Measurements from ENCODE around the gene FAM3A. TPM values are rescaled to one million over a fixed set of nuclear protein-coding genes. Genes with fewer than 3 reads are reported as not detected.

Gene FAM3A
- total RNA-seq, 2 experiments from 2014 or later: 16.4 to 21.9 TPM

DNA sequence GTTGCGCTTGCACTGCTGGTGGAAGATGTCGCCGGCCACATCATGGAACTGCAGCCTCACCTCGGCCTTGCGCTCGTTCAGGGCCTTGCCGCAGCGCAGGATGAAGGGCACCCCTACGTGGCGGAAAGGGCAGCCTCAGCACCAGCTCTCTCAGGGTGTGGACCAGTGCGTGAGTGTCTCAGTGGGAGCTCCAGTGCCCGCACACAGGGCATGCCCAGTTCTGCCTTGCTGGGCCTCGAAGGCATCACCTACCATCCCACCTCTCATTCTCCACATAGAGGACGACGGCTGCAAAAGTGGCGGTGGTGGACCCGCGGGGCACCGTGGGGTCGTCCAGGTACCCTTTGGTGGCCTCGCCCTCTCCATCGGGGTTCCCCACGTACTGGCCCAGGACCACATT lies 16.7 kb upstream of the FAM3A start:
- Histone ChIP-seq H3K4me1 (ENCODE audit: insufficient read depth, low read length, poor library complexity, severe bottlenecking) (peaks cover 6% of the 10 kb centered on the region), H3K27ac (ENCODE audit: low read depth, low read length, poor library complexity, severe bottlenecking) (no peak overlapping the region), H3K4me2 (ENCODE audit: low read length) (no peak overlapping the region), H3K4me3 (ENCODE audit: low read depth, low read length, poor library complexity, severe bottlenecking) (no peak overlapping the region), H3K79me2 (ENCODE audit: insufficient read depth, low read depth, low read length) (no peaks in the 10 kb centered on the region), H2AFZ (ENCODE audit: low read length) (no peak overlapping the region), H3K9me3 (ENCODE audit: low read length) (no peaks in the 10 kb centered on the region), H3K36me3 (ENCODE audit: insufficient read depth, low read length) (peaks cover 20% of the 10 kb centered on the region; the same call in 1 of the 2 replicates), H3K9me2 (ENCODE audit: insufficient read depth, low read length) (no peaks in the 10 kb centered on the region), H4K20me1 (ENCODE audit: insufficient read depth, low read length) (no peaks in the 10 kb centered on the region)
- intact Hi-C loops (cut with micrococcal nuclease; ENCODE audit: unreplicated experiment): loop anchor here (5.0 kb wide), 1 partner anchor 130 kb away; no protein-coding TSS in a partner anchor
- BruUV-seq (replicated peaks): no TSS peak
- POLR2A ChIA-PET: no interaction called here
- CTCF ChIA-PET (ENCODE audit: unreplicated experiment): no interaction called here
- TF ChIP-seq EZH2phosphoT487 (IDR thresholded peaks at IDR 0.05; ENCODE audit: borderline replicate concordance, low read depth, low read length): no peak
- TF ChIP-seq, protein P1, sequence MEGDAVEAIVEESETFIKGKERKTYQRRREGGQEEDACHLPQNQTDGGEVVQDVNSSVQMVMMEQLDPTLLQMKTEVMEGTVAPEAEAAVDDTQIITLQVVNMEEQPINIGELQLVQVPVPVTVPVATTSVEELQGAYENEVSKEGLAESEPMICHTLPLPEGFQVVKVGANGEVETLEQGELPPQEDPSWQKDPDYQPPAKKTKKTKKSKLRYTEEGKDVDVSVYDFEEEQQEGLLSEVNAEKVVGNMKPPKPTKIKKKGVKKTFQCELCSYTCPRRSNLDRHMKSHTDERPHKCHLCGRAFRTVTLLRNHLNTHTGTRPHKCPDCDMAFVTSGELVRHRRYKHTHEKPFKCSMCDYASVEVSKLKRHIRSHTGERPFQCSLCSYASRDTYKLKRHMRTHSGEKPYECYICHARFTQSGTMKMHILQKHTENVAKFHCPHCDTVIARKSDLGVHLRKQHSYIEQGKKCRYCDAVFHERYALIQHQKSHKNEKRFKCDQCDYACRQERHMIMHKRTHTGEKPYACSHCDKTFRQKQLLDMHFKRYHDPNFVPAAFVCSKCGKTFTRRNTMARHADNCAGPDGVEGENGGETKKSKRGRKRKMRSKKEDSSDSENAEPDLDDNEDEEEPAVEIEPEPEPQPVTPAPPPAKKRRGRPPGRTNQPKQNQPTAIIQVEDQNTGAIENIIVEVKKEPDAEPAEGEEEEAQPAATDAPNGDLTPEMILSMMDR (conservative IDR thresholded peaks at IDR 0.05; ENCODE audit: low read length): no peak
- DNase-seq (ENCODE audit: low spot score): no peak

DNA sequence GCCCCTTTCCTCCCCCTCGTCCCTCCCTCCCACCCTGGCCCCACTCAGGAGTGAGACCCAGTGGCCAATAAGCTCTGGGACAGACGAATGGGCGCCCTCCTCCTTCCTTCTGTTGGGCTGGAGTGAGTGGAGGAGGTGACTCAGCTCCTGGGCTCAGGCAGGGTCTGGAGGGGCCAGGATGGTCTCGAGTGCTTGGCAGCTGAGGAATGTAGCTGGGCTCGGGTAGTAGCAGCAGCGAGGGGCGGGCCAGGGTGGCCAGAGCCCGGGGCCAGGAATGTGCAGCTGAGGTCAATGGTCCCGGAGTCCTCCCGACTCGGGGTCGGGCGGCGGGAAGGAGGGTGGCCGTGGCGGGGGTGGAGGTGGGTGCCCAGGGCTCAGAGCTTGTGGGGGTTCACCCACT lies 15.6 kb upstream of the FAM3A start:
- ChIA-PET POLR2A (no interaction called here), CTCF (ENCODE audit: unreplicated experiment) (no interaction called here)
- DNase-seq (ENCODE audit: low spot score): no peak
- H3K4me2 ChIP-seq (ENCODE audit: low read length): no peak overlapping the region
- no peaks in the 10 kb centered on the region for H3K9me2 ChIP-seq (ENCODE audit: insufficient read depth, low read length)
- BruUV-seq (replicated peaks): no TSS peak
- no peaks in the 10 kb centered on the region for H3K9me3 ChIP-seq (ENCODE audit: low read length)
- no peaks in the 10 kb centered on the region for H3K79me2 ChIP-seq (ENCODE audit: insufficient read depth, low read depth, low read length)
- no peak overlapping the region for H2AFZ ChIP-seq (ENCODE audit: low read length)
- peaks cover 20% of the 10 kb centered on the region; the same call in 1 of the 2 replicates for H3K36me3 ChIP-seq (ENCODE audit: insufficient read depth, low read length)
- intact Hi-C loops (cut with micrococcal nuclease; ENCODE audit: unreplicated experiment): loop anchor here (5.0 kb wide), 1 partner anchor 129 kb away; no protein-coding TSS in a partner anchor
- no peak overlapping the region for H3K4me3 ChIP-seq (ENCODE audit: low read depth, low read length, poor library complexity, severe bottlenecking)
- TF ChIP-seq, protein P1 (conservative IDR thresholded peaks at IDR 0.05; ENCODE audit: low read length): no peak
- TF ChIP-seq EZH2phosphoT487 (IDR thresholded peaks at IDR 0.05; ENCODE audit: borderline replicate concordance, low read depth, low read length): no peak
- H3K27ac ChIP-seq (ENCODE audit: low read depth, low read length, poor library complexity, severe bottlenecking): no peak overlapping the region
- peaks cover 16% of the 10 kb centered on the region for H3K4me1 ChIP-seq (ENCODE audit: insufficient read depth, low read length, poor library complexity, severe bottlenecking)
- H4K20me1 ChIP-seq (ENCODE audit: insufficient read depth, low read length): no peaks in the 10 kb centered on the region

DNA sequence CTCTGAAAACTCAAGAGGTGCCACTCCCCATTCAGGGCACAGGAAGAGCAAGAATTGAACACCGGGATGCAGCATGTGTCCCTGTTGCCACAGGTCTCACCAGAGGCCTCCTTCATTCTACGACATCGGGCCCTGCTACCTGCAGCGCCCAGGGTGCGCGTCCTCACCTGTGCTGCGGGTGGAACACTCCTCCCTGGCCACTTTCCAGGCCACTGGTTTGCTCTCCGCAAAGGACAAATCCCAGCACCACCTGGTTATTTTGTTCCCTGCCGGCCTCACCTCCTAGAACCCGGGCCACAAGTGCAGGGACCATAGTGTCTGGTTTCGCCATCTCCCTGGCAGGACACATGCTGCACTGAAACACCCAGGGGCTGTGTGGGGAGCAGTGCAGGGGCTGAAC lies 14.3 kb upstream of the FAM3A start:
- Histone ChIP-seq H3K79me2 (ENCODE audit: insufficient read depth, low read depth, low read length) (no peaks in the 10 kb centered on the region), H3K4me3 (ENCODE audit: low read depth, low read length, poor library complexity, severe bottlenecking) (no peak overlapping the region), H3K36me3 (ENCODE audit: insufficient read depth, low read length) (peaks cover 17% of the 10 kb centered on the region; the same call in 1 of the 2 replicates), H3K27ac (ENCODE audit: low read depth, low read length, poor library complexity, severe bottlenecking) (no peak overlapping the region), H3K4me2 (ENCODE audit: low read length) (no peak overlapping the region), H3K9me3 (ENCODE audit: low read length) (no peaks in the 10 kb centered on the region), H3K9me2 (ENCODE audit: insufficient read depth, low read length) (no peaks in the 10 kb centered on the region), H2AFZ (ENCODE audit: low read length) (no peak overlapping the region), H4K20me1 (ENCODE audit: insufficient read depth, low read length) (no peaks in the 10 kb centered on the region), H3K4me1 (ENCODE audit: insufficient read depth, low read length, poor library complexity, severe bottlenecking) (peaks cover 16% of the 10 kb centered on the region)
- BruUV-seq (replicated peaks): no TSS peak
- ChIA-PET POLR2A (no interaction called here), CTCF (ENCODE audit: unreplicated experiment) (no interaction called here)
- no peak for DNase-seq (ENCODE audit: low spot score)
- no peak for TF ChIP-seq EZH2phosphoT487 (IDR thresholded peaks at IDR 0.05; ENCODE audit: borderline replicate concordance, low read depth, low read length)
- TF ChIP-seq, protein P1 (conservative IDR thresholded peaks at IDR 0.05; ENCODE audit: low read length): no peak
- intact Hi-C loops (cut with micrococcal nuclease; ENCODE audit: unreplicated experiment): loop anchor here (5.0 kb wide), 1 partner anchor 128 kb away; no protein-coding TSS in a partner anchor
